SK-N-SH (cell line): Measurements from ENCODE around the gene IQSEC1. TPM values are rescaled to one million over a fixed set of nuclear protein-coding genes. Genes with fewer than 3 reads are reported as not detected.

Experiments
- CTCF ChIA-PET: fragments of 300-600, 350-600 bp; formaldehyde crosslinking; extraction: SDS; loops from one replicate; lab custom pipeline; 2021; lab: Yijun Ruan, JAX
- POLR2A ChIA-PET: fragments of 350-600 bp; sonication (Branson Sonifier 250); formaldehyde crosslinking; extraction: SDS; loops from one replicate; lab custom pipeline; 2020; ENCODE audit warnings: antibody characterized with exemption, inconsistent platforms; lab: Yijun Ruan, JAX
- DNase-seq: peaks from one replicate; pipeline ENCODE4 v3.0.0; 2012
- H2AFZ ChIP-seq: fragments of 200-600 bp; sonication (generic); 2 replicates; pipeline ENCODE4 v1.8.1; 2016; ENCODE audit warnings: antibody characterized with exemption, mild to moderate bottlenecking, low read depth
- H3F3A ChIP-seq: fragments of 200-600 bp; sonication (generic); replicated peaks from 2 replicates; pipeline ENCODE3; 2016; ENCODE audit warnings: antibody characterized with exemption, mild to moderate bottlenecking; ENCODE audit not compliant: insufficient read depth
- H3K27ac ChIP-seq, 2 experiments: fragments of 200-500 bp in 1 of 2; fragments of 200-600 bp in 1 of 2; sonication (Bioruptor generic) in 1 of 2; sonication (generic), shearing (Covaris generic) in 1 of 2; 2 replicates each; pipeline versions ENCODE4 v1.5.1 to v1.6.1; 2014 to 2016; ENCODE audit warnings: low read depth in 2 of 2, inconsistent platforms in 1 of 2, low read length in 1 of 2, mild to moderate bottlenecking in 1 of 2, mixed read lengths in 1 of 2
- H3K27me3 ChIP-seq: fragments of 200-600 bp; sonication (generic), shearing (Covaris generic); 2 replicates; pipeline ENCODE4 v1.6.1; 2016; ENCODE audit warnings: mixed run types; ENCODE audit not compliant: insufficient read depth
- H3K36me3 ChIP-seq, 2 experiments: fragments of 200-500 bp in 1 of 2; fragments of 200-600 bp in 1 of 2; sonication (Bioruptor generic) in 1 of 2; sonication (generic) in 1 of 2; replicated peaks in 1 of 2; 2 replicates each; pipeline versions ENCODE3 to v1.5.1; 2014 to 2016; ENCODE audit warnings: low read length in 1 of 2, mild to moderate bottlenecking in 1 of 2; ENCODE audit not compliant: insufficient read depth in 2 of 2, control insufficient read depth in 1 of 2
- H3K4me1 ChIP-seq, 2 experiments: fragments of 200-500 bp in 1 of 2; fragments of 200-600 bp in 1 of 2; sonication (Bioruptor generic) in 1 of 2; sonication (generic), shearing (Covaris generic) in 1 of 2; 2 replicates each; pipeline versions ENCODE4 v1.5.1 to v1.6.1; 2014 to 2016; ENCODE audit warnings: low read depth in 1 of 2, low read length in 1 of 2, mixed run types in 1 of 2; ENCODE audit not compliant: insufficient read depth in 2 of 2, control insufficient read depth in 1 of 2
- H3K4me2 ChIP-seq: fragments of 200-600 bp; sonication (generic), shearing (Covaris generic); 2 replicates; pipeline ENCODE4 v1.6.1; 2017; ENCODE audit warnings: mixed run types
- H3K4me3 ChIP-seq, 2 experiments: fragments of 200-500 bp in 1 of 2; fragments of 200-600 bp in 1 of 2; sonication (Bioruptor generic) in 1 of 2; sonication (generic), shearing (Covaris generic) in 1 of 2; 2 replicates each; pipeline versions ENCODE4 v1.5.1 to v1.8.1; 2014 to 2016; ENCODE audit warnings: low read depth in 2 of 2, inconsistent platforms in 1 of 2, low read length in 1 of 2, mild to moderate bottlenecking in 1 of 2, mixed read lengths in 1 of 2, moderate library complexity in 1 of 2
- H3K79me2 ChIP-seq: fragments of 200-600 bp; sonication (generic); 2 replicates; pipeline ENCODE4 v1.8.1; 2017; ENCODE audit warnings: mild to moderate bottlenecking; ENCODE audit not compliant: insufficient read depth
- H3K9ac ChIP-seq: fragments of 200-600 bp; sonication (generic); 2 replicates; pipeline ENCODE4 v1.6.1; 2017; ENCODE audit warnings: mixed run types
- H3K9me2 ChIP-seq: fragments of 200-600 bp; sonication (generic); 2 replicates; pipeline ENCODE4 v1.6.1; 2017; ENCODE audit warnings: mixed run types
- H3K9me3 ChIP-seq: fragments of 200-600 bp; sonication (generic); 2 replicates; pipeline ENCODE4 v1.6.1; 2017; ENCODE audit warnings: mixed run types, mild to moderate bottlenecking, moderate library complexity
- H4K20me1 ChIP-seq: fragments of 200-600 bp; sonication (generic); 2 replicates; pipeline ENCODE4 v1.6.1; 2017; ENCODE audit warnings: mild to moderate bottlenecking, mixed run types; ENCODE audit not compliant: insufficient read depth
- CHD2 ChIP-seq: fragments of 150-350 bp; IDR thresholded peaks from 2 replicates; pipeline ENCODE4 v1.6.1; 2018; ENCODE audit warnings: low read length; ENCODE audit not compliant: partially characterized antibody
- CTCF ChIP-seq: fragments of 200-600 bp; sonication (generic); IDR thresholded peaks from 2 replicates; pipeline ENCODE4 v1.6.1; 2017; ENCODE audit warnings: antibody characterized with exemption, mild to moderate bottlenecking, moderate library complexity
- FOSL2 ChIP-seq: IDR thresholded peaks from 2 replicates; pipeline ENCODE4 v1.4.0; 2012; ENCODE audit warnings: low read depth, mild to moderate bottlenecking, moderate library complexity, borderline replicate concordance
- FOXJ3 ChIP-seq: sonication (generic); formaldehyde crosslinking; IDR thresholded peaks from 2 replicates; pipeline ENCODE4 v1.5.1; 2020; ENCODE audit warnings: mild to moderate bottlenecking, missing genetic modification reagents
- FOXM1 ChIP-seq: IDR thresholded peaks from 2 replicates; pipeline ENCODE4 v1.4.0; 2012; ENCODE audit warnings: low read depth, mild to moderate bottlenecking
- IRF3 ChIP-seq: fragments of 150-350 bp; IDR thresholded peaks from 2 replicates; pipeline ENCODE4 v1.6.1; 2016; ENCODE audit warnings: mild to moderate bottlenecking, low read depth, low read length
- PBX3 ChIP-seq: IDR thresholded peaks from 2 replicates; pipeline ENCODE4; 2012
- RCOR1 ChIP-seq: fragments of 150-350 bp; IDR thresholded peaks from 2 replicates; pipeline ENCODE4 v1.6.1; 2017; ENCODE audit warnings: antibody characterized with exemption, low read length
- SIN3A ChIP-seq: IDR thresholded peaks from 2 replicates; pipeline ENCODE4 v1.6.1; 2012; ENCODE audit warnings: low read depth, mild to moderate bottlenecking, low read length, moderate library complexity, borderline replicate concordance
- USF1 ChIP-seq: IDR thresholded peaks from 2 replicates; pipeline ENCODE4 v1.4.0; 2012; ENCODE audit warnings: low read depth, borderline replicate concordance
- USF2 ChIP-seq: fragments of 150-350 bp; IDR thresholded peaks from 2 replicates; pipeline ENCODE4 v1.6.1; 2017; ENCODE audit warnings: antibody characterized with exemption, low read length, low read depth, borderline replicate concordance
- WGBS: methylation state at CpG from one replicate; pipeline ENCODE4 v1.1.6; 2017; ENCODE audit warnings: low lambda C conversion rate; 5-methylcytosine and 5-hydroxymethylcytosine counted together
- polyA plus RNA-seq, 3 experiments: library from polyadenylated mRNA; depleted of rRNA; stranded (reverse); fragments of >200 nt; gene quantifications; 2 replicates each; pipeline ENCODE4 v1.2.3, GENCODE V29; 2012

The IQSEC1 gene
- polyA plus RNA-seq, 1 of the 3 experiments (the other 2 are of a cell fraction) = 6.2 TPM

- no peaks in the 10 kb centered on the region for H3K9me3 ChIP-seq
- H3K36me3 ChIP-seq = peaks cover 0 to 64% of the 10 kb centered on the region in 2 experiments
- H3K4me1 ChIP-seq = no peaks in the 10 kb centered on the region; a peak in 1 of 4 replicates
- DNase-seq = no peak
- H3K4me2 ChIP-seq = no peak overlapping the region
- no peak overlapping the region for H3K4me3 ChIP-seq
- ChIA-PET CTCF (interaction anchor here (2.6 kb wide), 1 partner anchor 20 kb away, joined by 15 read pairs; no protein-coding TSS in a partner anchor), POLR2A (no interaction called here)
- H3K9me2 ChIP-seq = no peaks in the 10 kb centered on the region
- WGBS = 97% methylated on average over 10 of the region's 15 CpGs
- H2AFZ ChIP-seq = no peak overlapping the region
- no peaks in the 10 kb centered on the region for H3K27me3 ChIP-seq
- no peak for TF ChIP-seq IRF3
- TF ChIP-seq FOXJ3 = no peak
- TF ChIP-seq FOXM1 = no peak
- no peak for TF ChIP-seq USF1
- no peak for TF ChIP-seq USF2
- no peak for TF ChIP-seq RCOR1
- TF ChIP-seq SIN3A = no peak
- no peak for TF ChIP-seq CHD2
- no peak for TF ChIP-seq PBX3
- TF ChIP-seq CTCF = no peak
- no peak for TF ChIP-seq FOSL2
- no peak overlapping the region for H3K27ac ChIP-seq
- H3K9ac ChIP-seq = no peak overlapping the region
- H4K20me1 ChIP-seq = no peaks in the 10 kb centered on the region
- no peaks in the 10 kb centered on the region for H3F3A ChIP-seq
- H3K79me2 ChIP-seq = no peaks in the 10 kb centered on the region
Observed at GRCh38 chr3:12911881-12912415, 161.3 kb downstream of the IQSEC1 start.
